Mesenchymal stem cell (in vitro differentiated cells and primary cell): Measurements from ENCODE around the gene EP400.
"Not testable (repeated sequence)": the region's sequence is repeated elsewhere in the genome, so short reads cannot be mapped to it uniquely, and the experiment has no call there.

ENCODE experiments used
- DNase-seq: peaks from one replicate; pipeline ENCODE4 v3.0.0-alpha.2; 2013
- H2AFZ ChIP-seq: one replicate; pipeline ENCODE4 v1.6.1; 2013; ENCODE audit warnings: low read depth, mild to moderate bottlenecking, control low read depth, inconsistent platforms, low read length, moderate library complexity
- H2AK5ac ChIP-seq: 2 replicates; pipeline ENCODE4 v1.6.1; 2013; ENCODE audit warnings: low read length, moderate library complexity, mild to moderate bottlenecking, inconsistent platforms; ENCODE audit not compliant: severe bottlenecking
- H2BK120ac ChIP-seq: one replicate; pipeline ENCODE4 v1.6.1; 2013; ENCODE audit warnings: low read depth, mild to moderate bottlenecking, inconsistent platforms, low read length, moderate library complexity
- H2BK12ac ChIP-seq, 2 experiments: one replicate each; pipeline ENCODE4 v1.6.1; 2013; ENCODE audit warnings: inconsistent platforms in 2 of 2, low read length in 2 of 2, mild to moderate bottlenecking in 2 of 2, moderate library complexity in 2 of 2, control low read depth in 1 of 2
- H2BK15ac ChIP-seq: one replicate; pipeline ENCODE4 v1.6.1; 2013; ENCODE audit warnings: mild to moderate bottlenecking, low read depth, inconsistent platforms; ENCODE audit not compliant: poor library complexity, severe bottlenecking
- H2BK5ac ChIP-seq: 2 replicates; pipeline ENCODE4 v1.6.1; 2013; ENCODE audit warnings: low read depth, mild to moderate bottlenecking, low read length, control low read depth, inconsistent platforms; ENCODE audit not compliant: poor library complexity, severe bottlenecking
- H3K14ac ChIP-seq, 2 experiments: one replicate each; pipeline ENCODE4 v1.6.1; 2013; ENCODE audit warnings: inconsistent platforms in 2 of 2, low read length in 2 of 2, control low read depth in 1 of 2, mild to moderate bottlenecking in 1 of 2, moderate library complexity in 1 of 2
- H3K18ac ChIP-seq, 2 experiments: one replicate each; pipeline ENCODE4 v1.6.1; 2013; ENCODE audit warnings: inconsistent platforms in 2 of 2, low read length in 2 of 2, control low read depth in 1 of 2, low read depth in 1 of 2, mild to moderate bottlenecking in 1 of 2
- H3K23ac ChIP-seq, 2 experiments: one replicate each; pipeline ENCODE4 v1.6.1; 2013; ENCODE audit warnings: inconsistent platforms in 2 of 2, low read length in 2 of 2, mild to moderate bottlenecking in 2 of 2, moderate library complexity in 2 of 2, control low read depth in 1 of 2
- H3K27ac ChIP-seq: 2 replicates; pipeline ENCODE4 v1.5.1; 2013; ENCODE audit warnings: mild to moderate bottlenecking, moderate library complexity, low read length, control low read depth, inconsistent platforms; ENCODE audit not compliant: poor library complexity, severe bottlenecking
- H3K27me3 ChIP-seq, 2 experiments: 2 replicates each; pipeline versions ENCODE4 v1.6.1 to v1.7.0; 2013; ENCODE audit warnings: low read length in 2 of 2, mild to moderate bottlenecking in 2 of 2, moderate library complexity in 2 of 2, control low read depth in 1 of 2, inconsistent platforms in 1 of 2; ENCODE audit not compliant: control insufficient read depth in 1 of 2, insufficient read depth in 1 of 2
- H3K36me3 ChIP-seq, 2 experiments: 2 replicates each; pipeline versions ENCODE4 v1.6.1 to v1.7.0; 2013; ENCODE audit warnings: low read length in 2 of 2, control low read depth in 1 of 2, inconsistent platforms in 1 of 2, low read depth in 1 of 2, mild to moderate bottlenecking in 1 of 2; ENCODE audit not compliant: insufficient read depth in 2 of 2, control insufficient read depth in 1 of 2
- H3K4ac ChIP-seq, 2 experiments: one replicate each; pipeline ENCODE4 v1.6.1; 2013; ENCODE audit warnings: inconsistent platforms in 2 of 2, low read length in 2 of 2, mild to moderate bottlenecking in 2 of 2, moderate library complexity in 2 of 2, control low read depth in 1 of 2, low read depth in 1 of 2
- H3K4me1 ChIP-seq: 2 replicates; pipeline ENCODE4 v1.6.1; 2013; ENCODE audit warnings: low read depth, low read length, control low read depth; ENCODE audit not compliant: control insufficient read depth, insufficient read depth
- H3K4me2 ChIP-seq: 2 replicates; pipeline ENCODE4 v1.6.1; 2013; ENCODE audit warnings: low read length, mild to moderate bottlenecking, inconsistent platforms; ENCODE audit not compliant: poor library complexity, severe bottlenecking
- H3K4me3 ChIP-seq, 2 experiments: 2 replicates each; pipeline versions ENCODE4 v1.5.1 to v1.7.0; 2013; ENCODE audit warnings: low read length in 2 of 2, mild to moderate bottlenecking in 2 of 2, control low read depth in 1 of 2, low read depth in 1 of 2; ENCODE audit not compliant: insufficient read depth in 1 of 2
- H3K79me1 ChIP-seq: replicated peaks from 2 replicates; pipeline ENCODE4 v1.6.1; 2013; ENCODE audit warnings: mild to moderate bottlenecking, control low read depth, low read length, inconsistent platforms; ENCODE audit not compliant: poor library complexity, severe bottlenecking
- H3K9ac ChIP-seq: 2 replicates; pipeline ENCODE4 v1.7.0; 2013; ENCODE audit warnings: mild to moderate bottlenecking, low read length, moderate library complexity
- H3K9me3 ChIP-seq: 2 replicates; pipeline ENCODE4 v1.7.0; 2013; ENCODE audit warnings: mild to moderate bottlenecking, low read length; ENCODE audit not compliant: control insufficient read depth
- H4K8ac ChIP-seq: one replicate; pipeline ENCODE4 v1.6.1; 2013; ENCODE audit warnings: inconsistent platforms, mild to moderate bottlenecking, low read length, moderate library complexity
- H4K91ac ChIP-seq: one replicate; pipeline ENCODE4 v1.6.1; 2013; ENCODE audit warnings: mild to moderate bottlenecking, low read length, inconsistent platforms
- WGBS: methylation state at CpG from one replicate; pipeline ENCODE4 v1.1.7; 2013; ENCODE audit warnings: mixed read lengths; 5-methylcytosine and 5-hydroxymethylcytosine counted together

Gene EP400

GRCh38 chr12:131983554-131983953 is 33.8 kb downstream of the EP400 start:
- Histone ChIP-seq H3K27ac (no peak overlapping the region), H4K91ac (no peak overlapping the region), H2BK5ac (no peak overlapping the region), H3K9ac (no peak overlapping the region), H2AK5ac (no peak overlapping the region), H3K14ac (no peak overlapping the region), H3K79me1 (peaks cover 47% of the 10 kb centered on the region), H2BK15ac (no peak overlapping the region), H3K4me2 (no peak overlapping the region), H3K4me3 (no peak overlapping the region), H3K9me3 (no peaks in the 10 kb centered on the region), H3K36me3 (peaks cover 54 to 79% of the 10 kb centered on the region in 2 experiments), H3K27me3 (no peaks in the 10 kb centered on the region), H3K23ac (no peak overlapping the region), H3K4me1 (peaks cover 28% of the 10 kb centered on the region), H2BK120ac (no peak overlapping the region), H2BK12ac (no peak overlapping the region), H3K18ac (no peak overlapping the region), H2AFZ (no peak overlapping the region), H3K4ac (no peak overlapping the region), H4K8ac (no peak overlapping the region)
- DNase-seq: no peak
- WGBS: 92% methylated on average over 5 of the region's 6 CpGs

GRCh38 chr12:131984334-131984733 is 34.6 kb downstream of the EP400 start:
- H4K8ac ChIP-seq: no peak overlapping the region
- no peak overlapping the region for H2AK5ac ChIP-seq
- no peak overlapping the region for H3K4ac ChIP-seq
- H3K4me3 ChIP-seq: no peak overlapping the region
- H3K27ac ChIP-seq: no peak overlapping the region
- no peaks in the 10 kb centered on the region for H3K27me3 ChIP-seq
- no peak overlapping the region for H4K91ac ChIP-seq
- H3K79me1 ChIP-seq: peaks cover 47% of the 10 kb centered on the region
- 100% methylated on average over 1 of the region's 3 CpGs for WGBS
- H3K4me2 ChIP-seq: no peak overlapping the region
- no peak overlapping the region for H3K23ac ChIP-seq
- no peak overlapping the region for H2BK15ac ChIP-seq
- no peak overlapping the region for H2AFZ ChIP-seq
- H3K14ac ChIP-seq: no peak overlapping the region
- no peak overlapping the region for H3K9ac ChIP-seq
- no peak overlapping the region for H2BK5ac ChIP-seq
- no peak overlapping the region for H3K18ac ChIP-seq
- no peak for DNase-seq
- H3K9me3 ChIP-seq: no peaks in the 10 kb centered on the region
- H3K36me3 ChIP-seq: peaks cover 59 to 87% of the 10 kb centered on the region in 2 experiments
- H3K4me1 ChIP-seq: peaks cover 35% of the 10 kb centered on the region
- no peak overlapping the region for H2BK120ac ChIP-seq
- H2BK12ac ChIP-seq: no peak overlapping the region

GRCh38 chr12:131985510-131985875 is 35.8 kb downstream of the EP400 start:
- WGBS: 98% methylated on average over 11 of the region's 11 CpGs

GRCh38 chr12:131986361-131986760 is 36.6 kb downstream of the EP400 start:
- Histone ChIP-seq H3K4me1 (peaks cover 43% of the 10 kb centered on the region), H3K9me3 (no peaks in the 10 kb centered on the region), H3K27ac (no peak overlapping the region), H3K4ac (no peak overlapping the region), H2AK5ac (peak overlapping the region; percentile 92), H2BK15ac (no peak overlapping the region), H2BK120ac (no peak overlapping the region), H3K27me3 (no peaks in the 10 kb centered on the region), H4K91ac (peak overlapping the region; percentile 35), H2BK5ac (no peak overlapping the region), H3K18ac (no peak overlapping the region), H3K14ac (no peak overlapping the region), H3K36me3 (peaks cover 50 to 91% of the 10 kb centered on the region in 2 experiments), H2AFZ (no peak overlapping the region), H4K8ac (peak overlapping the region; percentile 16), H2BK12ac (no peak overlapping the region), H3K9ac (no peak overlapping the region), H3K4me3 (no peak overlapping the region), H3K79me1 (peaks cover 41% of the 10 kb centered on the region), H3K23ac (no peak overlapping the region), H3K4me2 (no peak overlapping the region)
- 97% methylated on average over 17 of the region's 17 CpGs for WGBS
- no peak for DNase-seq

More at GRCh38 chr12:131985510-131985875, 35.8 kb downstream of the EP400 start:
- H3K18ac ChIP-seq, H3K14ac ChIP-seq, H3K27me3 ChIP-seq, H3K4me2 ChIP-seq, H4K91ac ChIP-seq, H3K9ac ChIP-seq, H2BK15ac ChIP-seq, H3K23ac ChIP-seq, H3K4ac ChIP-seq, H3K27ac ChIP-seq, DNase-seq, H2BK120ac ChIP-seq, H4K8ac ChIP-seq, H2AK5ac ChIP-seq, H2BK5ac ChIP-seq, H3K9me3 ChIP-seq, H3K4me3 ChIP-seq, H2AFZ ChIP-seq, H2BK12ac ChIP-seq: not testable (repeated sequence)
- Histone ChIP-seq H3K4me1 (peaks cover 37% of the 10 kb centered on the region), H3K36me3 (peaks cover 55 to 91% of the 10 kb centered on the region in 2 experiments), H3K79me1 (peaks cover 43% of the 10 kb centered on the region)
